K562 (cell line): ENCODE data around the gene CTNS. TPM values are rescaled to one million over a fixed set of nuclear protein-coding genes. Genes with fewer than 3 reads are reported as not detected.

ENCODE experiments used
- ATF7 ChIP-seq: fragments of 450-650 bp; IDR thresholded peaks from 2 replicates; pipeline ENCODE4 v1.7.1; 2014; ENCODE audit warnings: mild to moderate bottlenecking, moderate library complexity
- COPS2 ChIP-seq: fragments of 450-650 bp; conservative IDR thresholded peaks from 2 replicates; pipeline ENCODE4 v1.6.1; 2016; ENCODE audit warnings: mild to moderate bottlenecking, moderate library complexity
- FIP1L1 ChIP-seq: fragments of 200-400 bp; formaldehyde crosslinking; IDR thresholded peaks from 2 replicates; pipeline ENCODE4 v1.6.1; 2018; ENCODE audit warnings: mild to moderate bottlenecking, low read depth, low read length; ENCODE audit not compliant: poor library complexity, severe bottlenecking
- KDM1A ChIP-seq, 2 experiments: fragments of 450-650 bp; IDR thresholded peaks; 2 replicates each; pipeline ENCODE4 v1.6.1; 2016; ENCODE audit warnings: mild to moderate bottlenecking in 2 of 2
- NFE2 ChIP-seq: IDR thresholded peaks from 2 replicates; pipeline ENCODE4 v1.6.1; 2014; ENCODE audit warnings: antibody characterized with exemption, low read depth
- NFXL1 ChIP-seq: fragments of 450-650 bp; formaldehyde crosslinking; IDR thresholded peaks from 2 replicates; pipeline ENCODE4 v1.4.0; 2021; ENCODE audit warnings: mild to moderate bottlenecking
- NONO ChIP-seq, 2 experiments: fragments of 200-400 bp in 1 of 2; fragments of 450-650 bp in 1 of 2; formaldehyde crosslinking in 1 of 2; IDR thresholded peaks; 2 replicates each; pipeline ENCODE4 v1.6.1; 2017; ENCODE audit warnings: low read depth in 2 of 2, mild to moderate bottlenecking in 2 of 2, moderate library complexity in 2 of 2, low read length in 1 of 2
- RCOR1 ChIP-seq, 2 experiments: IDR thresholded peaks; 2 replicates each; pipeline ENCODE4 v1.6.1; 2012; ENCODE audit warnings: low read depth in 2 of 2, low read length in 2 of 2, borderline replicate concordance in 1 of 2, improper control_type of control experiment in 1 of 2
- SIN3A ChIP-seq, 2 experiments: fragments of 150-350 bp in 1 of 2; IDR thresholded peaks; 2 replicates each; pipeline ENCODE4 v1.6.1; 2011 to 2016; ENCODE audit warnings: borderline replicate concordance in 2 of 2, low read depth in 2 of 2, low read length in 2 of 2, mild to moderate bottlenecking in 2 of 2, moderate library complexity in 2 of 2; ENCODE audit not compliant: control insufficient read depth in 1 of 2
- SREBF2 ChIP-seq: sonication (generic); formaldehyde crosslinking; IDR thresholded peaks from 2 replicates; pipeline ENCODE4 v1.4.0; 2020; ENCODE audit warnings: mild to moderate bottlenecking, missing genetic modification reagents
- ZBTB11 ChIP-seq, 3 experiments: fragments of 200-800 bp in 1 of 3; fragments of 250-450 bp in 1 of 3; fragments of 450-650 bp in 1 of 3; sonication (Bioruptor Pico) in 1 of 3; sonication (Bioruptor generic) in 1 of 3; formaldehyde crosslinking in 1 of 3; IDR thresholded peaks; 2 replicates each; pipeline versions ENCODE4 v1.6.1 to v1.8.0; 2016 to 2022; ENCODE audit warnings: mild to moderate bottlenecking in 2 of 3, missing genetic modification characterization in 2 of 3, missing compliant biosample characterization in 1 of 3, moderate library complexity in 1 of 3
- ZFP36 ChIP-seq: fragments of 150-350 bp; IDR thresholded peaks from 2 replicates; pipeline ENCODE4 v1.6.1; 2018; ENCODE audit warnings: low read length, low read depth; ENCODE audit not compliant: partially characterized antibody
- polyA plus RNA-seq, 8 experiments: library from polyadenylated mRNA; depleted of rRNA in 4 of 8; stranded (reverse) in 5 of 8; unstranded in 3 of 8; fragments of >200 nt; fragmentation: Nextera tagmentation in 2 of 8; fragmentation: Illumina TruSeq in 1 of 8; extraction: Ambion mirVana in 2 of 8; extraction: Trizol in 1 of 8; gene quantifications; 2 replicates each; pipeline versions ENCODE4 v1.2.1 to v1.2.3, GENCODE V29; 2011 to 2014; ENCODE audit warnings: inconsistent platforms in 1 of 8, missing spikeins in 1 of 8
- total RNA-seq, 7 experiments: library from RNA; depleted of rRNA in 6 of 7; stranded (reverse); fragments of >200 nt in 6 of 7; fragmentation: Illumina TruSeq in 2 of 7; extraction: Trizol in 2 of 7; gene quantifications; 2 replicates each; pipeline versions ENCODE4 v1.2.1 to v1.2.3, GENCODE V29; 2011 to 2021; ENCODE audit warnings: low replicate concordance in 1 of 7

The CTNS gene
- total and polyA plus RNA-seq, 9 of the 15 experiments (the other 6 are each of a cell fraction or from before 2014, with no cell fraction given) = 0.66 to 8.4 (median 4.9) TPM

GRCh38 chr17:3641717-3642486 lies 5.3 kb downstream of the CTNS start (continued):
- TF ChIP-seq ZFP36 = peak; percentile 41
- TF ChIP-seq KDM1A (IDR thresholded peaks at IDR 0.05) = peak; percentile 78 to 83
- TF ChIP-seq COPS2 = no peak
- TF ChIP-seq SIN3A (IDR thresholded peaks at IDR 0.05; ENCODE audit: borderline replicate concordance in 2 of 2, control insufficient read depth in 1 of 2, low read depth in 2 of 2, low read length in 2 of 2) = no peak
- TF ChIP-seq SREBF2 (CRISPR knock-in tag) = no peak
- TF ChIP-seq ZBTB11 (CRISPR knock-in tag; IDR thresholded peaks at IDR 0.05) = no peak
- no peak for TF ChIP-seq FIP1L1
- no peak for TF ChIP-seq NONO (IDR thresholded peaks at IDR 0.05; ENCODE audit: low read depth in 2 of 2, low read length in 1 of 2)
- peak; percentile 44; the same call in 1 of the 2 replicates for TF ChIP-seq ATF7
- TF ChIP-seq NFXL1 (CRISPR knock-in tag) = no peak
- TF ChIP-seq RCOR1 (IDR thresholded peaks at IDR 0.05; ENCODE audit: borderline replicate concordance in 1 of 2, low read depth in 2 of 2, low read length in 2 of 2) = peak in 1 of 2 experiments; percentile 94; a peak in 2 of 4 replicates
- TF ChIP-seq NFE2 = no peak
